CMK (cell line): ENCODE measurements around the gene APOBEC3C.
"Not testable (repeated sequence)": the region's sequence is repeated elsewhere in the genome, so short reads cannot be mapped to it uniquely, and the experiment has no call there.

Experiments used
- DNase-seq: peaks from one replicate; pipeline ENCODE4 v3.0.0-alpha.2; 2010; ENCODE audit warnings: low read depth

The APOBEC3C gene

GRCh38 chr22:39061290-39061689 lies 47.2 kb downstream of the APOBEC3C start:
- DNase-seq: not testable (repeated sequence)

- not testable (repeated sequence) for DNase-seq
Measured at GRCh38 chr22:39061951-39062350, 47.9 kb downstream of the APOBEC3C start.

GRCh38 chr22:39063904-39064303 lies 49.8 kb downstream of the APOBEC3C start:
- not testable (repeated sequence) for DNase-seq

GRCh38 chr22:39066442-39067276 lies 52.6 kb downstream of the APOBEC3C start:
- not testable (repeated sequence) for DNase-seq

GRCh38 chr22:39068033-39068785 lies 54.2 kb downstream of the APOBEC3C start:
- DNase-seq: no peak
